ENCODE data around the gene C6orf89.

DNA sequence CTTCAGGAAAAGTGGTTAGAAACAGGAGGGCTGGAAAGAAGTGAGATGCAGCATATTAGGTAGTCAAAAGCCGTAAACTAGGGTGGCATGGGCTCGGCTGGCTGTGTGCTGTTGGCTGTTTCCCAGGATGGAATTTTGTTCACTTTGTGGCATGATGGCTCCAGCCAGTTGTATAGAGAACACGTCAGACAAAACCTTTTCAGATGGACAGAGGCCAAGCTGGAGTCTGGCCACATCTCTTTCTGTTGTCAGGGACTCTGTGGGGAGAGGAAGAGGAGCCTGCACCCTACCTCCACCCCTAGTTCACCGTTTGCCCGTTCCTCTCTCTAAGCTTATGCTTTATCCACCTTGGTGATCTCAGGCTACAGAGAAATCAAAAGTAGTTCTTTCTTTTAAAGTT lies 22.0 kb downstream of the C6orf89 start:
- TF ChIP-seq CTCF (IDR thresholded peaks at IDR 0.05) = no peak
- TF ChIP-seq POLR2A (IDR thresholded peaks at IDR 0.05) = no peak
